ENCODE data around the gene MPP7. TPM values are rescaled to one million over a fixed set of nuclear protein-coding genes. Genes with fewer than 3 reads are reported as not detected.

Gene MPP7
- total RNA-seq, 1 experiment from 2014 or later = 9.1 TPM

GRCh38 chr10:28311104-28311503, 8.2 kb upstream of the MPP7 start:
- no peaks in the 10 kb centered on the region for H3K36me3 ChIP-seq (ENCODE audit: low read depth, low read length)
- CTCF ChIA-PET = no interaction called here
- no peaks in the 10 kb centered on the region for H3F3A ChIP-seq (ENCODE audit: low read length, unreplicated experiment)
- H3K9me2 ChIP-seq (replicated peaks; ENCODE audit: low read length) = no peaks in the 10 kb centered on the region
- BruUV-seq (replicated peaks) = no TSS peak
- H3K4me3 ChIP-seq (ENCODE audit: low read length) = no peak overlapping the region
- intact Hi-C loops (cut with micrococcal nuclease) = no loop called here
- no peaks in the 10 kb centered on the region for H3K79me2 ChIP-seq (ENCODE audit: low read length)
- H4K20me1 ChIP-seq (ENCODE audit: low read length) = no peaks in the 10 kb centered on the region
- no peak overlapping the region for H3K9ac ChIP-seq (ENCODE audit: low read length)
- H3K27me3 ChIP-seq (ENCODE audit: low read length) = no peaks in the 10 kb centered on the region
- H2AFZ ChIP-seq (ENCODE audit: low read length) = no peak overlapping the region
- H3K27ac ChIP-seq (ENCODE audit: low read length) = no peak overlapping the region
- H3K4me1 ChIP-seq (ENCODE audit: insufficient read depth, low read length) = no peaks in the 10 kb centered on the region
- no peaks in the 10 kb centered on the region for H3K9me3 ChIP-seq (ENCODE audit: low read length)
- POLR2A ChIA-PET (ENCODE audit: unreplicated experiment) = no interaction called here
- TF ChIP-seq EZH2 (IDR thresholded peaks at IDR 0.05; ENCODE audit: low read length, unreplicated experiment) (no peak), EZH2phosphoT487 (IDR thresholded peaks at IDR 0.05; ENCODE audit: borderline replicate concordance, low read length) (no peak), CTCF (conservative IDR thresholded peaks at IDR 0.05; ENCODE audit: low read depth, low read length) (no peak)
- DNase-seq (no peak), ATAC-seq (no peak)
- no peak overlapping the region for H3K4me2 ChIP-seq (ENCODE audit: low read length)

- Histone ChIP-seq H2AFZ (ENCODE audit: low read length) (no peak overlapping the region), H3K36me3 (ENCODE audit: low read depth, low read length) (no peaks in the 10 kb centered on the region), H3K79me2 (ENCODE audit: low read length) (peaks cover under 1% of the 10 kb centered on the region; the same call in 1 of the 2 replicates), H4K20me1 (ENCODE audit: low read length) (no peaks in the 10 kb centered on the region), H3K27ac (ENCODE audit: low read length) (no peak overlapping the region), H3K9ac (ENCODE audit: low read length) (no peak overlapping the region), H3K27me3 (ENCODE audit: low read length) (no peaks in the 10 kb centered on the region), H3K4me2 (ENCODE audit: low read length) (no peak overlapping the region), H3K4me1 (ENCODE audit: insufficient read depth, low read length) (0 out of 2 replicates have a peak, but pooled peaks cover 7% of the 10 kb centered on the region), H3F3A (ENCODE audit: low read length, unreplicated experiment) (no peaks in the 10 kb centered on the region), H3K4me3 (ENCODE audit: low read length) (no peak overlapping the region), H3K9me3 (ENCODE audit: low read length) (no peaks in the 10 kb centered on the region), H3K9me2 (replicated peaks; ENCODE audit: low read length) (no peaks in the 10 kb centered on the region)
- intact Hi-C loops (cut with micrococcal nuclease) = no loop called here
- POLR2A ChIA-PET (ENCODE audit: unreplicated experiment) = no interaction called here
- no TSS peak for BruUV-seq (replicated peaks)
- TF ChIP-seq EZH2phosphoT487 (IDR thresholded peaks at IDR 0.05; ENCODE audit: borderline replicate concordance, low read length) = no peak
- TF ChIP-seq EZH2 (IDR thresholded peaks at IDR 0.05; ENCODE audit: low read length, unreplicated experiment) = no peak
- no peak for TF ChIP-seq CTCF (conservative IDR thresholded peaks at IDR 0.05; ENCODE audit: low read depth, low read length)
- ATAC-seq (no peak), DNase-seq (no peak)
- CTCF ChIA-PET = no interaction called here
Observed at GRCh38 chr10:28307267-28307666, 4.4 kb upstream of the MPP7 start.

GRCh38 chr10:28305553-28305952, 2.7 kb upstream of the MPP7 start:
- no peaks in the 10 kb centered on the region for H4K20me1 ChIP-seq (ENCODE audit: low read length)
- no peak for TF ChIP-seq CTCF (conservative IDR thresholded peaks at IDR 0.05; ENCODE audit: low read depth, low read length)
- no peak for TF ChIP-seq EZH2 (IDR thresholded peaks at IDR 0.05; ENCODE audit: low read length, unreplicated experiment)
- no peak for TF ChIP-seq EZH2phosphoT487 (IDR thresholded peaks at IDR 0.05; ENCODE audit: borderline replicate concordance, low read length)
- peaks cover 16% of the 10 kb centered on the region for H3K79me2 ChIP-seq (ENCODE audit: low read length)
- H3K27ac ChIP-seq (ENCODE audit: low read length) = no peak overlapping the region
- no peak overlapping the region for H3K4me2 ChIP-seq (ENCODE audit: low read length)
- no peaks in the 10 kb centered on the region for H3K9me2 ChIP-seq (replicated peaks; ENCODE audit: low read length)
- no peaks in the 10 kb centered on the region for H3K27me3 ChIP-seq (ENCODE audit: low read length)
- ATAC-seq = no peak
- no peaks in the 10 kb centered on the region for H3F3A ChIP-seq (ENCODE audit: low read length, unreplicated experiment)
- H2AFZ ChIP-seq (ENCODE audit: low read length) = no peak overlapping the region
- H3K4me1 ChIP-seq (ENCODE audit: insufficient read depth, low read length) = peaks cover 16% of the 10 kb centered on the region; the same call in 1 of the 2 replicates
- no peak overlapping the region for H3K4me3 ChIP-seq (ENCODE audit: low read length)
- POLR2A ChIA-PET (ENCODE audit: unreplicated experiment) = no interaction called here
- CTCF ChIA-PET = no interaction called here
- no peaks in the 10 kb centered on the region for H3K9me3 ChIP-seq (ENCODE audit: low read length)
- intact Hi-C loops (cut with micrococcal nuclease) = no loop called here
- H3K36me3 ChIP-seq (ENCODE audit: low read depth, low read length) = no peaks in the 10 kb centered on the region
- H3K9ac ChIP-seq (ENCODE audit: low read length) = no peak overlapping the region
- DNase-seq = no peak
- BruUV-seq (replicated peaks) = no TSS peak
